Measurements from ENCODE around the gene ANKFN1. TPM values are rescaled to one million over a fixed set of nuclear protein-coding genes. Genes with fewer than 3 reads are reported as not detected.

Gene ANKFN1
- total RNA-seq, 1 donor from 2014 or later, result not detected

- Mint-ChIP-seq H3K4me1 (ENCODE audit: low read depth, unreplicated experiment) (peaks cover 4% of the 10 kb centered on the region), H3K4me3 (ENCODE audit: unreplicated experiment) (no peak overlapping the region), H3K9me3 (ENCODE audit: unreplicated experiment) (no peaks in the 10 kb centered on the region), H3K27me3 (ENCODE audit: low read depth, unreplicated experiment) (peaks cover 3% of the 10 kb centered on the region), H3K27ac (ENCODE audit: unreplicated experiment) (no peak overlapping the region), H3K36me3 (ENCODE audit: low read depth, unreplicated experiment) (no peaks in the 10 kb centered on the region)
- TF ChIP-seq CTCF (IDR thresholded peaks at IDR 0.05; ENCODE audit: insufficient read depth, low read depth, low read length), result peak; percentile 77
- TF ChIP-seq EZH2 (IDR thresholded peaks at IDR 0.05; ENCODE audit: insufficient read depth, low read length), result no peak
- H4K20me1 ChIP-seq (ENCODE audit: insufficient read depth, low read length), result no peaks in the 10 kb centered on the region
- H3K27me3 ChIP-seq (ENCODE audit: insufficient read depth, low read length), result peaks cover 3% of the 10 kb centered on the region
- no peak overlapping the region for H3K9ac ChIP-seq (ENCODE audit: low read length)
- DNase-seq (ENCODE audit: low read depth) (peak; percentile 40), FAIRE-seq (peak; percentile 95)
- H2AFZ ChIP-seq (ENCODE audit: low read depth, low read length), result no peak overlapping the region
- no peak overlapping the region for H3K27ac ChIP-seq (ENCODE audit: low read depth, low read length)
- H3K4me3 ChIP-seq (ENCODE audit: insufficient read depth, low read depth, low read length), result no peak overlapping the region
- no peaks in the 10 kb centered on the region for H3K9me3 ChIP-seq (ENCODE audit: insufficient read depth, low read depth, low read length)
- no peaks in the 10 kb centered on the region for H3K79me2 ChIP-seq (ENCODE audit: insufficient read depth, low read length)
- no peak overlapping the region for H3K4me2 ChIP-seq (ENCODE audit: low read length)
- H3K4me1 ChIP-seq (ENCODE audit: insufficient read depth, low read length), result no peaks in the 10 kb centered on the region
- H3K36me3 ChIP-seq (ENCODE audit: insufficient read depth, low read length), result no peaks in the 10 kb centered on the region
Observed at GRCh38 chr17:56125830-56126819, 27.1 kb upstream of the ANKFN1 start.

- Histone ChIP-seq H3K27ac (ENCODE audit: low read depth, low read length) (no peak overlapping the region), H3K27me3 (ENCODE audit: insufficient read depth, low read length) (peaks cover 3% of the 10 kb centered on the region), H3K4me3 (ENCODE audit: insufficient read depth, low read depth, low read length) (no peak overlapping the region), H3K36me3 (ENCODE audit: insufficient read depth, low read length) (no peaks in the 10 kb centered on the region), H3K4me2 (ENCODE audit: low read length) (no peak overlapping the region), H3K9ac (ENCODE audit: low read length) (no peak overlapping the region), H3K9me3 (ENCODE audit: insufficient read depth, low read depth, low read length) (no peaks in the 10 kb centered on the region), H4K20me1 (ENCODE audit: insufficient read depth, low read length) (no peaks in the 10 kb centered on the region), H2AFZ (ENCODE audit: low read depth, low read length) (no peak overlapping the region), H3K79me2 (ENCODE audit: insufficient read depth, low read length) (no peaks in the 10 kb centered on the region), H3K4me1 (ENCODE audit: insufficient read depth, low read length) (no peaks in the 10 kb centered on the region)
- TF ChIP-seq CTCF (IDR thresholded peaks at IDR 0.05; ENCODE audit: insufficient read depth, low read depth, low read length) (no peak), EZH2 (IDR thresholded peaks at IDR 0.05; ENCODE audit: insufficient read depth, low read length) (no peak)
- Mint-ChIP-seq H3K27ac (ENCODE audit: unreplicated experiment) (no peak overlapping the region), H3K4me1 (ENCODE audit: low read depth, unreplicated experiment) (peaks cover 4% of the 10 kb centered on the region), H3K36me3 (ENCODE audit: low read depth, unreplicated experiment) (no peaks in the 10 kb centered on the region), H3K4me3 (ENCODE audit: unreplicated experiment) (no peak overlapping the region), H3K27me3 (ENCODE audit: low read depth, unreplicated experiment) (no peaks in the 10 kb centered on the region), H3K9me3 (ENCODE audit: unreplicated experiment) (no peaks in the 10 kb centered on the region)
- DNase-seq (ENCODE audit: low read depth) (no peak), FAIRE-seq (no peak)
Observed at GRCh38 chr17:56130026-56130425, 23.2 kb upstream of the ANKFN1 start.

DNA sequence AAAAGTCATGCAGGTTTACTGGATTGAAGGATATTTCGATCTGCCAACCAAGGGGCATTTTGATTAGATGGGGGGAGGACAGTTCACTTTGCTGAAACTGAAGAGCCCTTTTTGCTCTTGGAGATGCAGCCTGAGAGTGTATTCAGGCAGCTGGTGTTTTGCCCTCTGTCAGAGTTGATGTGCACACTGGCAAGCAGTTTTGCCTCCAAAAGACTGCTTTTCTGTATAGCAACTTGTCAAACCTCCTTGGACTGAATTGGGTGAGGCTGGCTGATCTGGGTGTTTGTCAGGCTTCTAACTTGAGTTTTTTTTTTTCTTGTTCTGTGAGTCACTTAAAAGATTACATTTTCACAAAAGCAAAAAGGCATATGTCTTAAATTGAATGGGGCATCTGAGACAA lies 22.6 kb upstream of the ANKFN1 start:
- peaks cover 4% of the 10 kb centered on the region for H3K4me1 Mint-ChIP-seq (ENCODE audit: low read depth, unreplicated experiment)

More for the DNA sequence above, 22.6 kb upstream of the ANKFN1 start:
- Histone ChIP-seq H3K36me3 (ENCODE audit: insufficient read depth, low read length) (no peaks in the 10 kb centered on the region), H3K79me2 (ENCODE audit: insufficient read depth, low read length) (no peaks in the 10 kb centered on the region), H3K27ac (ENCODE audit: low read depth, low read length) (no peak overlapping the region), H2AFZ (ENCODE audit: low read depth, low read length) (no peak overlapping the region), H3K9me3 (ENCODE audit: insufficient read depth, low read depth, low read length) (no peaks in the 10 kb centered on the region), H3K4me2 (ENCODE audit: low read length) (no peak overlapping the region), H4K20me1 (ENCODE audit: insufficient read depth, low read length) (no peaks in the 10 kb centered on the region), H3K4me1 (ENCODE audit: insufficient read depth, low read length) (no peaks in the 10 kb centered on the region), H3K27me3 (ENCODE audit: insufficient read depth, low read length) (peaks cover 3% of the 10 kb centered on the region), H3K9ac (ENCODE audit: low read length) (no peak overlapping the region), H3K4me3 (ENCODE audit: insufficient read depth, low read depth, low read length) (no peak overlapping the region)
- no peaks in the 10 kb centered on the region for H3K27me3 Mint-ChIP-seq (ENCODE audit: low read depth, unreplicated experiment)
- TF ChIP-seq CTCF (IDR thresholded peaks at IDR 0.05; ENCODE audit: insufficient read depth, low read depth, low read length) (no peak), EZH2 (IDR thresholded peaks at IDR 0.05; ENCODE audit: insufficient read depth, low read length) (no peak)
- DNase-seq (ENCODE audit: low read depth) (no peak), FAIRE-seq (no peak)
- no peak overlapping the region for H3K27ac Mint-ChIP-seq (ENCODE audit: unreplicated experiment)
- H3K36me3 Mint-ChIP-seq (ENCODE audit: low read depth, unreplicated experiment), result no peaks in the 10 kb centered on the region
- H3K4me3 Mint-ChIP-seq (ENCODE audit: unreplicated experiment), result no peak overlapping the region
- no peaks in the 10 kb centered on the region for H3K9me3 Mint-ChIP-seq (ENCODE audit: unreplicated experiment)
